Measurements from ENCODE around the gene ASIC2.

ASIC2 gene

DNA sequence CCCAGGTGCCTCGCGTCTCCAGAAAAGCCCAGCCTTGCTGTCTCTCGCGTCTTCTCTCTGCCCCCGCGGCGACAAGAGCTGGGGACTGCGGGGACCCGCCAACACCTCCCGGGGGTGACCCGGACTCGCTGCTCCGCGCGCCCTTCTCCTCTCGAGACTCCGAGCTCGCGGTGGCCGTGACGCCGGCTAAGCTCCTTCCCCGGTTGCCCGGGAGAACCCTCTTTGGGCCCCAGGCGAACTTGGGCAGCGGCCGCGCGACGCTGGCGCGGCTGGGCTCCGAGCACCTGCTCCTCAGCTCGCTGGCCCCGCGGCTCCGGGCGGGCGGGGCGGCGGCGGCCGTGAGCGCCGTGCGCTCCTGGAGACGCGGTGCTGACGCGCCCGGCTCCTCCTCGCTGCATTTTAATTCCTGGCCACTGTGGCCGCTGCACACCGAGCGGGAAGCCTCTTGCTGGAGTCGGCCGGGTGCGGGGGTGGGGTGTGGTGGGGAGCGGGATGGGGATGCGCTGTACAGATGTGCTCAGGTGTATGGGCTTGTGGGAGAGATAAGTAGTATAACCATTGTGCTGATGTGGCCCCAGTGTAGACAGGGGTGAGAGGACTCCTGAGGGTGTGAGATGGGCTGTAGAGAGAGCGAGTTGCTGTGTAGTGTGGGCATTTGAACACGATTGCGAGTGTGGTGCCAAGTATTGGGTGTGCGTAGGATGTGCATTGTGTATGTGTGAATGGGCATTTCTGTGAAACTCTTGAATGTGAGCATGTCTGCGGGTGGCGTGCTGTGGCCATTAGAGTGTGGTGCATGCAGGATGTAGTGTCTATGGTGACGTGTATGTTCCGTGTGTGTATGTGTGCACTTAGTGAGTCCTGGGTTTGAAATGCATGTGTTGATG, at the start of gene ASIC2:
Gene ASIC2 (minus strand): TSS at position 315 of the 887 bp plus-strand sequence.
- no peak for DNase-seq (ENCODE audit: low read depth)

DNA sequence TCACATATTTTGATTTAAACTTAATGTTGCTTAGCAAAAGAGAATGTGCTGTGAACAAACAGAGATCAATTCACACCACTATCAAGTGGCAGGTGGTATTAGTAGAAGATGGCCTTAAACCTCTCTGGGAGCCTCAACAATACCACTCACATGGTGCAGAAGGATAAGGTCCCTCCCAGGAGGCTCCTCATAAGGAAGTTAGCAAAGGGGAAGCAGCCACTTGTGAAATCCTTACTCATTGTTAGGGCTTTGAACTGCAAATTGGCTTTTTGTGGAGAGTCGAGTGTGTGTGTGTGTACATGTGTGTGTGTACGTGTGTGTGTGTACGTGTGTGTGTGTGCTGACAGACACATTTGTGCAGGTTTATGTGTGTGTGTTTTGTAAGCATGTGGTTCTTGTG, 48.9 kb upstream of the ASIC2 start:
- no peak for DNase-seq (ENCODE audit: low read depth)

DNA sequence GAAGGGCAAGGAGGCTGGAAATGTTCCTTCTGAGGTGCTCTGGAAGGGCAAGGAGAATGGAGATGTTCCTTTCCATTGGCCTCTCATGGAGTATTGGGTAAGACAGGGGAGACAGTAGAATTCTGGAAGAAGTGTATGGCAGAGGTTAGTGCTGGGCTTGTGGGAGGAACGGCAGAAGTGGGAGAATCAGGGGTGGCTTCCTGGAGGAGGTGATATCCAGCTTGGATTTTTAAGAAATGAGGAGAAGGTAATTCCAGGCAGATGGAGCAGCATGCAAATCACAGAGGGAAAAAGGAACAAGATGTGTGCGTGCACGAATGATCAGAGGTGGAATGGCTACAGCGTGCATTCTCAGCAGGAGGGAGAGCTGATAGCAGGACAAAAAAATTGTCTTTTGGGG, 45.1 kb upstream of the ASIC2 start:
- DNase-seq (ENCODE audit: low read depth), result no peak

DNA sequence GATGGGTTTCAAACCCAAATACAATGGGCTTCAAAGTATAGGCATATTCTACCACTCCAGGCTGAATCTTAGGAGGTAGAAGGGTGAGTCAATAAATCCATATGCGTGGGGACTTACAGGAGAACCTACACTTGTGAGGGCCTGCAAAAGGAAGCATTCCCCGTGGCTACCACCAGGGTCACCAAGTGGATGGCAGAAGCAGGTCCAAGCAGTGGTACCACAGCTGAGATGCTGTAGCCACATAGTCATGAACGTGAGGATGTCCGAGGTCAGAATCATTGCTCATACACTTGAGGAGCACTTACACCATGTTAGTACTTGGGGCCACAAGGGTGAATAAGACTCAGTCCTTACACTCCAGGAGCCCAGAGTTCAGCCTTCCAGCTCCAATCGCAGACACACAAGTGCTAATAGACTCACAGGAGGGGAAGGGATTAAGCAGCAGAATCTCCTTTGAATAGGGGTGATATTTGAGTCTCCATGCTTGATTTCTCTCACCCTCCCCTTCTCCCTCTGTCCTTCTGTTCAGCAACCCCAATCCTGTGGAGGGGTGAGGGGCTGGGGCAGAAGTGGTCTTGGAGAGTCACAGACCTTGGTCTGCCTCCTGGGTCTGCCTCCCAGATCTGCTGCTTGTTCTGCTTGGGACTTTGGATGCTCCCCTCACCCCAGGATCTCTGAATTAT, 42.5 kb upstream of the ASIC2 start:
- no peak for DNase-seq (ENCODE audit: low read depth)

DNA sequence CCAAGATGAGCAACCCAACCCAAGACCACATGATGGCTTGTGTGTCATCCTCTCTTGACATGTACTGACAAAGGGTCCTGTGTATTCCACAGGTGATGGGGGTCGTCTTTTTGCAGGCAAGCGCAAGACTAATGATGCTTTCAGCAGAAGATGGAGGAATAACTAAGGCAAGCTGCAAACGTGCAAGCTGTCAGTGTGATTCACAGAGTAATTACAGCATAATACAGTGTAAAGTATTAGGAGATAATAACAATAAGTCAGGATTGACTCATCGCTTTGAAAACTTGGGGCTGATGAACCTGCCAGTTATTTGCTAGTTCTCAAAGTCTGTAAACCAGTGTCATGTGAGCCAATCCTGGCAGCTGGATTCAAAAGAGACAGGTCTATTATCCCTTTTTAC, 41.6 kb upstream of the ASIC2 start:
- DNase-seq (ENCODE audit: low read depth), result no peak

DNA sequence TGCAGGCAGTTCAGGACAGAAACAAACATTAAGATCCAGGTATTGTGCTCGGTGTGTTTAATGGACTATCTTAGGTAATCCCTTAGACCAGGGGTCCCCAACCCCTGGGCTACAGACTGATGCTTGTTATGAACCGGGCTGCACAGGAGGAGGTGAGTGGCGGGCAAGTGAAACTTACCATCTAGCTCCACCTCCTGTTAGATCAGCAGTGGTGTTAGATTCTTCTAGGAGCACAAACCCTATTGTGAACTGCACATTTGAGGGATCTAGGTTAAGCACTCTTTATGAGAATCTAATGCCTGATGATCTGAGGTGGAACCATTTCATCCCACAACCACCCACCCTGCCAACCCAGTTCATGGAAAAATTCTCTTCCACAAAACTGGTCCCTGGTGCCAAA, 37.8 kb upstream of the ASIC2 start:
- DNase-seq (ENCODE audit: low read depth), result no peak

DNA sequence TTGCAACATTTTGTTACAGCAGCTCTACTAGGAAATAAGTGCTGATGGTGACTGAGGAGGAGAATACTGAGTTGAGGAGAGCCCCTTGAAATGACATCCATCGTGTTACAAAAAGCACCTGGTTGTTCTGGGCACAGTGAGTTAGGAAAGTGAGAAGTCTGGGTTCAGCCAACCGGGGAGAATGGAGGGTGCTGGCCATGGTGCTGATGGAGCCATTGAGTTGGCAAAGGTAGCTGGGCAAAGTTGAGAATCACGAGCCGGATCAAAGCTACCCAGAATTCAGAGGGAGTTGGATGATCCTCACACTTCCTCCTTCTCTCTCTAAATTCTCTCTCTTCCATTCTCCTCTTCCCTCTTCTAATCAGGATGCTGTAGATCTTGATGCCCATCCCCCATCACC, 35.0 kb upstream of the ASIC2 start:
- no peak for DNase-seq (ENCODE audit: low read depth)

DNA sequence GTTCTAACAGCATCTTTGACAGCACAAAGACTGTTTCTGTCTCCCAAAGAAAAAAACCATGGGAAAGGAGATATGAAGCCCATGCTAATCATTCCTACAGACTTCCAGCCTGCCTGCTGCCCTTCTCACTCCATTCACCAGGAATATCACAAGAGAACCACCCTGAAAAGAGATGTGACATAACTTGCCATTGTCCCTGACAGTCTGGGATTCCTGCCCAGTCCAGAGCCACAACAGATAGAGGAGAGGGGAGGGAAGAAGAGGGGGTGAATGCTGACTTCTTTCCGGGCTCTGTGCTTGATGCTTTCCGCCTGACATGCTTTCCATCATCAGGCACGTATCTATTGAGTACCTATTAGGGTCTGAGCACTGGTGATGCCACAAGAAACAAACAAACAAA, 31.6 kb upstream of the ASIC2 start:
- no peak for DNase-seq (ENCODE audit: low read depth)

DNA sequence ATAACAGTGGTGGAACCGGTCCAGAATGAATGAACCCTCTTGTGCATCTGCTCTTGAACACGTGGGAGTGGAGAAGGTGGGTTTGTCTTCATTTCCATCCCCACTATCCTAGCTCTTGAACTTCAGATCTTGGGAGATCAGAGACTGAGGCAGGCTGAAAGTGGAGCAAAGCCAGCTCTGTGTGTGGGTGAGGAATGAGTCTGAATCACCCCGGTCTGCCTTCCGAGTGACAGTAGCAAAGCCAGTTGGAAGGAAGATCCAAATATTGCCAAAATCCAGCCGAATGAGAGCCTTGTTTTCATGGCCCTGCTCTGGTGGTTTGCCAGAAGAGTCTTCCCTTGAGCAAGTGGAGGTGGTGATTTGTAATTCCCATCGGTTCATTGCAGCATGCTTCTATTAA, 29.0 kb upstream of the ASIC2 start:
- DNase-seq (ENCODE audit: low read depth), result no peak

DNA sequence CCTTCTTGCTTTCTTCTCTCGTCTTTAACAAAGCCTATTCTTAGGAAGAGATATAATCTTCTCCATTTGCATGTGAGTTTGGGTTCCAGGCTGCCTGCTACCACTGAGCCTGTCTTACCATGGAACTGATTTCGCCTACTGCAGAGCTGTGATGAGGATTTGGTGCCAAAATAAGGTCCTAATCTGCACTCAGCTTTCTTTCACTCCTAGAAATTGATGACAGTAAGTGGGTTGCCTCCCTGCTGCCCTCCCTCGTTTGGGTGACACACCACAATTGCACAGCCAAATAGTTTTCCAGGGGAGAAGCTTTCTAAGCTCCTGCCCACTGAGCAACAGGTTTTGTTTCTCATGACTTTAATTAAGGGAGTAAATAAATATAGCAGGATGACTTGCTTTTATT, 25.1 kb upstream of the ASIC2 start:
- no peak for DNase-seq (ENCODE audit: low read depth)

DNA sequence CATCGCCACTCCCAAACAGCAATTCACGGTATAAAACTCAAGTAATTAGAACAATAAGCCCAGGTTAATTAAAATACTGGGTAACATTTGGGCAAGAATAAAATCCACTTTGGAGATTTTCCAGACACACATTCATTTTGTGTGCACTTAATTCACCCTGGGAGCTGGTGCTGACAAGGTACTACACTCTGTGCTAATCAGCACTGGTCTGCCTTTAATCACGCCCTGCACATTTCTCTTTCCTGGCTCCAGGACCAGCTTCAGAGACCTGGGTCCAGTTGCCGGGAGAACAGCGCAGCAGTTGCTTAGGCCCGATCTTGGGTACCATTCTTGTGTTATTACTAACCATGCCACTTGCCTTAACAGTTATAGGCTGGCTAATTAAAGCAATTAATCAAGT, 23.7 kb upstream of the ASIC2 start:
- no peak for DNase-seq (ENCODE audit: low read depth)

DNA sequence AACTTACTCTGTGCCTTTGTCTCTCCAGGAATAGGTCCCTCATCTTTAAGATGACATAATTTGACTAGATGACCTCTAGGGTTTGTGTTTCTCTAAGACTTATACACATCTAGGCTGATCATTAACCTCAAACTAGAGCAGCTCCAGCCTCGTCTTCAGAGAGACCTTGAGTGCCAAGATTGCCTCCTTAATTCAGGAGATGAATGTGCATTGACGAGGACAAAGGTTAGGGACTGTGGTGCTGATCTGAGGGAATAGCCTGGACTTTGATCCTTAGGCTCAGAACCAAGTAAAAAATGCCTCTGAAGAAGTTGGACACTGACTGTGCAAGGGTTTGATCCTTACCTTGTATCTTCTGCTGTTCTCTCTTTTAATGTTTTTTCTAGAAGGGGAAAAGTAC, 17.2 kb upstream of the ASIC2 start:
- DNase-seq (ENCODE audit: low read depth), result no peak

DNA sequence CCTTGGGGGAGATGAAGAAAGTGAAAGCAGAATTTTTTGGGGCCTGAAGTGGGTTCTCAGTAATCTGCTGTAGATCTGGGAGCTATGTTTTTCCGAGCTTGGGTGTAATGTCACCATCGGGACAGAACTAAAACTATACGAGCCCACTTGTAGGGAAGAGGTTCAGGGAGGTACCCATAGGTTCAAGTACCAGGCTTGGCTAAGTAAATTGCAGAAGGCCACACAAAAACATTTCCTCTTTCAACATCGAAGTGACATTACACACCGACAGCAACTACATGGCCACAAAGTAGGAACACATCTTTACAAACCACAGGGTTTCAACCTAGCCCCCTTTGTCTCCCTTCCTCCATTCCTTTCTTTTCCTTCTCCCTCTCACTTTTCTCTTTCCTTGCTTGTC, 10.2 kb upstream of the ASIC2 start:
- DNase-seq (ENCODE audit: low read depth), result no peak

DNA sequence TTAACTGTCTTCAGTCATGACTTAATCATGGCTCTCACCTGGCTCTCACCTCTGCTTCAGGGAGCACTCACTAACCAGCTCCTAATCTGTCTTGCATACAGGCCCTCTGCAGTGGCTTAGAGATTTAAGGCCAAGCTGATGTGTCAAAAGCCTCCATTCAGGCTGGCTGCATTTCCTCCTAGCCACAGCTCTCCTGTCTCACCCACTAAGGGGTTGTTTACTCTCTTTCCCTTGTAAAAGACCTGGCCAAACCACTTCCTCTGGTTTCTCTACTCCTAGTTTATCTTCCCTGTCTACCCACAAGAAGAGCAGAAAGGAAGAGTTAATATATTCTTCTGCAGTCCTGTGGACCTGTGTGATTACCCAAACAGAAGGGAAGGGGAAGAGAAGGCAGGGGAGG, 9.3 kb upstream of the ASIC2 start:
- no peak for DNase-seq (ENCODE audit: low read depth)

DNA sequence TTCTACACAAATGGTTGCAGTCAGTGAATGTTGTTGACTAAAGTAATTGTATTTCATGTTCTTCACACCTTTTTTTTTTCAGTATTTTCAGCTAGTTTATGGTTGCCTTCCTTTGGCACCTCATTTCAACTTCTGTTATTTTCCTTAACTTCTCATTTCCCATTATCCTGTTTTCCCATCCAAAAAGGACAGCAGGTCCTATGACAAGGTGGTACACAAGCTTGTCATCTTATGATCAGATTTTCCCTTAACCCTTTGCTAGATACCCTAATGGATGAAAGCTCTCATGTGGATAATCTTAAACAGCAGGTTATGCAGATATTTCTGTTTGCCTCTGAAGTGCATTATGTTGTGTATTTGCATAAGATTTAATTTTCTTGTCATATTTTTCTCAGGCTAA, 7.1 kb upstream of the ASIC2 start:
- no peak for DNase-seq (ENCODE audit: low read depth)

DNA sequence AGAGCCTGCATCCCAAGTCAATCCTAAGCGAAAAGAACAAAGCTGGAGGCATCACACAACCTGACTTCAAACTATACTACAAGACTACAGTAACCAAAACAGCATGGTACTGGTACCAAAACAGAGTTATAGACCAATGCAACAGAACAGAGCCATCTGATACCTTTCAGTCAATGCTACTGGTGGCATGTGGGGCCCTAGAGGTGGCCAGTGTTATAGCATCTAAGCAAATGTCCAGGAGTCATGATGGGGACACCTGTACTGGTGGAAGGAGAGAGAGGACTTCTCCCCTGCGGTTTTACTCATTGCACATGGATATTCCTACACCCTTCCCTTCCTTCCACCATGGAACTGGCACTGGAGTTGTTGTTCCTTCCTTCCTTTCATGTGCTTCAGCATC, 6.0 kb upstream of the ASIC2 start:
- DNase-seq (ENCODE audit: low read depth), result no peak

DNA sequence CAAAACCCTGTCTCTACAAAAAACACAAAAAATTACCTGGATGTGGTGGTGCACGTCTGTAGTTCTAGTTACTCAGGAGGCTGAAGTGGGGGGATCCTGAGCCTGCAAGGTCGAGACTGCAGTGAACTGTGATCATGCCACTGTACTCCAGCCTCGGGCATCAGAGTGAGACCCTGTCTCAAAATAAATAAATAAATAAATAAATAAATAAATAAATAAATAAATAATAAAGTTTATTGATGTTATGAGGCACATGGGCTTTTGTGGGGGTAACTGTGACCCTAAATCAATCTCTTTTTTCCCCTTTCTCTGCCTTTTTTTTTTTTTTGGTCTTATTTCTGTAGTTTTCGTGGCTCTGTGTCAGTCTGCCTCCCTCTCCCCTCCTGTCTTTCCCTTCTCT, 4.5 kb upstream of the ASIC2 start:
- no peak for DNase-seq (ENCODE audit: low read depth)

DNA sequence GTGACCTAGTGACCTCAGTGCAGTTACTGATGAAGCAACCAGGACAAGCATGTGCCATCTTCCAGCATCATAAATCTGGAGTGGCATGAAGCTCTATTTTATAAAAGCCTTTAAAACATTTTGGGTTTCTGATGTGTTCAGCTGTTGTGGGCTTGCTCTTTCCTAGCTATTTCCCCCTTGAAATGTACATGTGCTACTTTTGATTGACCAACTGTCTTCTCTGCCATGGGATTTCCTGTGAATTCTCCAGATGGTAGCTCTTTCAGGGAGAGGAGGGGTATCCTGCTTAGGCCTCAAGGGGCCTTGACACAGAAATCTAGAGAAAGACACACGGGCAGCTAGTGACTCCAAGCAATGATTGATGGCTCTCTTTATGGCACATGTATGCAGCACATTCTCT, 1.9 kb upstream of the ASIC2 start:
- DNase-seq (ENCODE audit: low read depth), result no peak

DNA sequence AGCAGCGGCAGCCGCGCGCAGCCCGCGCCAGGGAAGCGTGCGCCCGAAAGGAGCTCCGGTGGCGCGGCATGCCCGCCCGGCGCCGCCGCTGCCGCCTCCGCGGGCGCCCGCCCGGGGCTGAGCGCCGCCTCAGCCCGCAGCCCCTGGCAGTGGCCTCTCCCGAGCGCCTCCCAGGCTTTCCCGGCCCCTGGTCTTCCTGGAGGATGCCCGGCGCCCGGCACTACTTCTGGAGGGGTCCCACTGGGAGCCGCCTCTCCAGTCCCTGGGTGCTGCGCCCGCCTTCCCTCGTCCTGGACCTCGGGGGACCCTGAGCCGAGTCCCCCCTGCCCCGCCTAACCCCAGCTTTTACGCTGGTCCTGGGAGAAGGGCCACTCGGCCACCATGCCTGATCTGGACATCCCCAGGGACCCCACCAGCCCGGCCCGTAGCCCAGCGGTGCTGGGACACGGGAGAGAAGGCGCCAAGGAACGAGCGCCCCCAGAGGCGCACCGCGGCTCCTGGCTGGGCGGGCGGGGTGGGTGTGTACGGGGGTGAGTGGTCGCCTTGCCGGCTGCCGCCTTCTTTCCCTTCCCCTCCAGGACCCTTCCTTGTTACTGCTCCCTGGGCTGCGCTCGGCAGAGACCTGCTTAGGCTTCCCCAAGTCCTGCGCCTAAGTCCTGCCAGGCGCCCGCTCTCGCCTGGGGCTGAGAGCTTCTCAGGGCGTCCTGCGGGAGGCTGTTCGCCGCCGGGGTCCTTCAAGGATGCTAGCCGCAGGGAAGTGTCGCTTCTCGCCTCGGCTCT, 704 bp downstream of the ASIC2 start:
- no peak for DNase-seq (ENCODE audit: low read depth)

DNA sequence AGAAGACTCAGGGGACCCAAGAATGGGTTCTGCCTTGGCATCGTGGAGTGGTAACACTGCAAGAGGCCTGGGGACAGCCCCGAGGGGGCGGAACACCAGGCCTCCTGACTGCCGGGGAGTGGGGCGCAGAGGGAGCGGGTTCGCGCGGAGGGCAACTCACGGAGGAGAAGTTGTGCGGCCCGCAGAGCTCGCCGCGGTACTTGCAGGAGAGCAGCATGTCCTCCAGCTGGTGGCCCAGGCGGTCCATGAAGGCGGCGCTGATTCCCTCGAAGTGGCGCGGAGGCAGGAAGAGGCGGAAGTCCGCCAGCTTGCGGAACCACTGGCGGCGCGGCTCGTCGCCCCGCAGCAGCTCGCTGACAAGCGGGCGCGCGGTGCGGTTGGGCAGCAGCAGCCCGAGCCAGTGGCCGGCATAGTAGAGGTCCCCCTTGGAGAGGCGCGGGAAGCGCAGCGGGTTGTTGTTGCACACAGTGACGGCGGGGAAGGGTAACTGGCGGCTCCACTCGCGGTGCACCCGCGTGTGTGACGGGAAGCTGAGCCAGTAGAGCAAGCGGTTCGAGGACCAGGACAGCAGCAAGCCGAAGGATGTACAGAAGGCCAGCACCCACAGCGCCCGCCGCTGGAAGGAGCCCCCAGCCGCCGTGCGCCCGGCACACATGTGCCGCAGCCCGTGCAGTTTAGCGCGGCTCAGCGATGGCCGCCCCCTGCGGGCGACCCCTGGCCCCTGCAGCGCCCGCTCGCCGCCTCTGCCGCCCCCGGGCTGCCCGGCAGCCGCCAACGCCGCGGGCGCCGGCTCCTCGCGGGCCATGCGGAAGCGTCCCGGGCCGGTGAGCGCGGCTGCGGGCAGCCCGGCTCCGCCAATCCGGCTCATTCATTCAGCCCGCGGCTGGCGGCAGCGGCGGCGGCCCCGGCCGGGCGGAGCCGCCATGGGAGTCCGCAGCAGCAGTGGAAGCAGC, 1.6 kb downstream of the ASIC2 start:
- DNase-seq (ENCODE audit: low read depth), result no peak

DNA sequence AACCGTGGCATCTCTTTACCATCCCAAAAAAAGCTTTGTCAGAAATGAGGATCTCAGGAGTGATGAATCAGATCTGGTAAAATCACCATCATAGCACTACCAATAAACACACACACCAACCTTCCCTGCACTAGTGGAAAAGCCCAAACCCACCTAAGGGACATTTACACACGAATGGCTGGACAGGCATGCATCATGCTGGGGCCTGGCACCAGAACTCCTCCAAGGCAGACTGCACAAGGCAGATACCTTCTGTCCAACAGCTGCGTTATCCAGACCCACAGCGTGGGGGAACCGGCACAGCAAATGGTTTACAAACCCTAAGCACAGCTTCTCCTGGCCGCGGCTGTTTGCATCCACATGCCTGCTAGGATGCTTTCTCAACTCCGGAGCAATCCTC, 2.8 kb downstream of the ASIC2 start:
- no peak for DNase-seq (ENCODE audit: low read depth)

DNA sequence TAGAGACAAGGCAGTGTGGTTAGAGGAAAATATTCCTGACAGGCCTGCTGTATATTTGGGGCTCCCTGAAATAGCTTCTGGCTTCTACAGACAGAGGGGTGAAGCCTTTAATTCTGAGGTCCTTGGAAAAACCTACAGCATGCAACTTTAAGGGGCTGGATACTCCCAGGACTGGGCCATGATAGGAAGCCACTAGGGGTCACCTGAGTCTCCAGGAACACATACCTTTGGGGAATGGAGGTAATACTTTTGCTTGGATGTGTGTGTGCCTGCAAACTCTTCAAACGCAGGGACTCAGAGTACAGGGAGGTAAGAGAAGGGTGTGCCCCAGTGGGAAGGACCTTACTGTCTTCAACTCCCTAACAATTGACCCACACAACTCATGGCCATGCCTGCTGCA, 4.1 kb downstream of the ASIC2 start:
- no peak for DNase-seq (ENCODE audit: low read depth)
